DMS153 (cell line): ENCODE results near the gene OR2F1.

Experiments
- DNase-seq: peaks from one replicate; lab custom pipeline; 2025; lab: John Stamatoyannopoulos, UW

The OR2F1 gene

DNA sequence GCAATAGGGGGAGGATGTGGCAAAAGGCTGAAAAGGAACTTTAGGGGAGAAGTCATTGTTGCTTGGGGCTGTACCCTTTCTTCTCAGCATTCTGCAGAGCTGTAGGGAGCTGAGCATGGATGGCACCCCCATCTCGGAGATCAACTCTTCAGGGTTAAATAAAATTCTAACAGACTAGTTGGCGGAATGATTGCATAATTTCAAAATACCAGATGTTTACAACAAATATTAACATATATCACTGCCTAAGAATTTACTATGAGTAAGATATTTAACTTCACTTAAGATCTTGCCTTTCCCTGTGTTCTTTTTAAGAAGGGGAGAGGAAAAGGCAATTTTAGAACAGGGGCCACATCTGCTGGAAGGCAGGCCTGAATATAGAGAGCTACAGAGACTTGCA, 509 bp upstream of the OR2F1 start:
- DNase-seq = no peak

DNA sequence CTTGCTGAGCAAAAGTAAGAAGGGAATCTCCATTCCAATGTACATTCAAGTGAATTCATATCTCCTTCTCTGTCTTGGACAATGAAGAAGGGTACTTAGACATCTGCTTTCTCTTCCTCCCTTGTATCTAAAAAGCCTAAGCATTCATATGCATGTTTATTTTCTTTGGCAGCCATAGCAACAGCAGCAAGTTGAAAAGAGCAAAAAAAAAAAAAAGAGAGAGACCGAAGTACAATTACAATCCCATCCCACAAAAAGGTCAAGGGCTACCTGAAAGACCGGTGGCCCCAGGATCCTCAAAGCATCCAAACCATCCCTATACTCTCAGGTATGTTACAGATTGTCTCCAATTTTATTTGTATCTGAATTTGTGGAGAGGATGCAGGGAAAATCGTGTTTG, 4.1 kb downstream of the OR2F1 start:
- peak; percentile 26 for DNase-seq

DNA sequence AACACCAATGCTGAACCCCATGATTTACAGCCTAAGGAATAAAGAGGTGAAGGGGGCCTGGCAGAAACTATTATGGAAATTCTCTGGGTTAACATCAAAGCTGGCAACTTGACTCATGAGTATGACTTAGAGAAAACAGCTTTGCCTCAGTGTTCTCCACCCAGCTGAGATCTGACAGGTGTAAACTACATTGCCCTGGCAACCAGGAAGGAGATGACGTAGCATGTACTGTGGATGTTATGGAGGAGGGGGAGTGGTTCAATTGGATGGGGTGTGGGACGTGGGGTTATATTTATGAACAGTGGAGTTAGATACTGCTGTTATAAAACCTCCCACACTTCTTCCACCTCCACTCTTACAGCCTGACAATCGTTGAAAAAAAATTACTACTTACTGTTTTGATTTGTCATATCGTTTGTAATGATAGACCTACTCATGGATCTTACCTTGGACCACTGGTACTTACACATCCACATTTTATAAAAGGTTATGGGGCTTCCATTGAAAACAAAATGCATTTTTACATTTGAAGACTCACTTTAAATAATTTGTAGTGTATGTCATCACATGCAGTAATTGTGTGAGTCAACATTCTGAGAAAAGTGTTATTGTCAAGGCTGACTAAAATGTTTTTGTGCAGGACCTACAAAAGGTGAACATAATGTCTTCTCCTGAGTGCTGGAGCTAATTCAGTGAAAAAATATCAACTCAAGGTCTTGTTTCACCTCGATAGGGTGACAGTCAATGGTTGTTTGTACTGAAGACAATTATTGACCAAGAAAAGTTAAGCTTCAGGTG, 6.4 kb downstream of the OR2F1 start:
- no peak for DNase-seq

DNA sequence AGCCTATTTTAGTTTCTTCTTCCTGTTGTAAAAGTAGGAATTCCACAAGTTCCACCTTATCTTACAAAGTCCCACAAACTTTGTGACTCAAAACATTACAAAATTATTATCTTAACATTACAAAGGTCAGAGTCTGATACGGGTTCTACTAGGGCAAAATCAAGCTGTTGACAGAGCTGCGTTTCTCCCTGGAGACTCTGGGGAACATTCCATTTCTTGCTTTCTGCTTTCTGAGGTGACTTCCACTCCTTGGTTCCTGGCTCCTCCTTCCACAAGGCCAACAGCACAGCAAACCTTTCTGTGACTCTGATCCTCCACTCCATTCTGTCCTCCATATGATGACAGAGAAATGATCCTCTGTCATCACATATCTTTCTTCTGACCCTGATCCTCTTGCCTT, 10.6 kb downstream of the OR2F1 start:
- no peak for DNase-seq

DNA sequence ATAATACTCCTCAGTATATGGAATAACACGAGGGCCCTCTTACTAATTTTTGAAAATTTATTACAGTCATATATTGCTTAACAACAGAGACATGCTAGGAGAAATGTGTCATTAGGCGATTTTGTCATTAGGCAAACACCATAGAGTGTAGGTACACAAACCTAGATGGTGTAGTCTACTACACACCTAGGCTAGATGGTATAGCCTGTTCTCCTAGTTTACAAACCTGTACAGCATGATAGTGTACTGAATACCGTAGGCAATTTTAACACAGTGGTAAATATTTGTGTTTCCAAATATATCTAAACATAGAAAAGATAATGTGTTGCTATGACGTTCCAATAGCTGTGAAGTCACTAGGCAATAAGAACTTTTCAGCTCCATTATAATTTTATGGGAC, 12.8 kb downstream of the OR2F1 start:
- no peak for DNase-seq

DNA sequence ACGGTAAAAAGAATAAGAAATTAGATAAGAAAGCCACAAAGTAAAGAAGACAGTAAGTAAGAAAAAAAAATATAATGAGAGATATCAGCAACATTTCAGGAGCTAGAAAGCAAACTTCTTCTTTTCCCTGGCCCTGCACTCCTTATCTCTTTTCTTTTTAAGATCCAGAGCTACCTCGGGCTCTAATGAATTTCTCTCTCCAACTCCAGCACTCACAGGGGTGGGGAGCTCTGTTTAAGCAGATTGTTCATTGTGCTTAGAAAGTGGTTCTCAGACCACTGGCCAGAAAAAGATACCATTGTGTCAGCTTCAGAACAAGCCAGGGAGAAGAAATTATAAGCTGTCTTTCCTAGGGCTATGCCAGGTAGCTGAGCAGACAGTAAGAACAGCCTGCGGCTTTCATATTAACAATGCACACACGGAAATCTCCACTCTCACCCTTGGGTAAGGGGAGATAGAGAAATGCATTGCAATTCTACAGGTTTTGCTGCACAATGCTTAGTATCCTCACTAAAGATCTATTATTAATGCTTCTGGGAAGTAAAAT, 19.3 kb downstream of the OR2F1 start:
- DNase-seq = no peak

DNA sequence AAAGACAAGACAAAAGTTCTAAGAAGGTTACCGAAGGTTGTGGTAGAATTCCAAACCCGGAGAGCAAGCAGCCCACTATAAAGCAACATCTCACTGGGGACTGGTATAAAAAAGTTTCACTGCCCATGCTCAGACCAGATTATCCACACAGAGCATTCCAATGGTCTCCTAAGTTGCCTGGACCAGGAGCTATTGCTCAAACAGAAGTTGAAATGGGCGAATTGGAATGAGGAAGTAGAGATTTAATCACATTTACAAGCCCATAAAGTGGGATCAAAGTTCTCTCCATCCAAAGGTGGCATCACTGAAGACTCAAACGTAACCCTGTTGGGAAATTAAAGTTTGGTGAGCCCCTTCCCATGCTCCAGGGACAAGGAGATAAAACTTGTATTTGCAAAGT, 19.8 kb downstream of the OR2F1 start:
- DNase-seq = no peak

DNA sequence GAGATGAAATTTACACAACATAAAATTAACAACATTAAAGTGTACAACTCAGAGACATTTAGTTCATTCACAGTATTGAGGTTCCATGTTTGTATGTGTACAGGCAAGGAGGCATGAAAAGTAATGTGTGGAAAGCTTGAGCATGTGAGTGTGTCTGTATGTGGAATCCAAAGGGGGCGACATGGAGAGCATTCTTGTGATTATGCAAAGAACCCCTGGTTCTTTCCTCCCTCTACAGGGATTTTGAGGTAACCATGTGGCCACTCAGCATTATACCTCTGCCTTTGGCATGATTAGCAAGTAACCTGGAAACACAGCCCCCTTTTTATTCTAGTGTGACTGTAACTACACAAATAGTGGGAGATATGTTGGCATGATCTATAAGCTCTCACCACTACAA, 21.0 kb downstream of the OR2F1 start:
- no peak for DNase-seq

DNA sequence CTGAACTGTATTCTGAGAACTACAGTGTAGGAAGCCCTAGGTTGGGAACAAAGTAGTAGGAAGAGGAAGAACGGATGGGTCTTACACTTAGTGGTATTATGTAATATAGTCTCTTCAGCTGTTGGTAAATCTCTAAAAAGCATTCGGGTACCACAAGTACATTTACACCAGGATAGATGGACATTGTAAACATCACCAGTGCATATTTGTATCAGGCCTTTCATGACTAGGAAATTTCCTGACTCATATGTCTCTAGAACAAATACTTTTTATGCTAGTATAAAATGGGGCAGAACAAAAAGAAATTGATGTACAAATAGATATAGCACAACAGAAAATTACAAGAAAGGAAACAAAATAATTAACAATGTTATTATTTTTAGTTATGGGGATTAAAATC, 23.9 kb downstream of the OR2F1 start:
- no peak for DNase-seq

DNA sequence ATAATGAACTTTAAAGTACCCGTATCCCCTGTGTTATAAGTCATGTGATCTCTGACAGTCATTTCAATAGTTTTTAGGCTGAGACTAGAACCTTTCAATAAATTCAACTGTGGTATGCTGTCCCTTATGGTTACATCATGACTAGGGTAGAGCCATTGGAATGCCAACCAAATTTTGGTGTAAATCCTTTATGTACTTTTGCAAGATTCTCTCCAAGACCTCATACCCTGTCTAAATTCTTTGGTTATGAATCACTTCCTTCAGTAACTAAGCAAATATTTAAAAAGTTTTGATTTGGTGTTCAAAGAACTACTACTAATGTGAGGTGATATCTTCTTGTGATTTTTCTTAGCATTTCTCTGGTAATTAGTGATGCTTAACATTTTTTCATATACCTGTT, 24.7 kb downstream of the OR2F1 start:
- DNase-seq = no peak

DNA sequence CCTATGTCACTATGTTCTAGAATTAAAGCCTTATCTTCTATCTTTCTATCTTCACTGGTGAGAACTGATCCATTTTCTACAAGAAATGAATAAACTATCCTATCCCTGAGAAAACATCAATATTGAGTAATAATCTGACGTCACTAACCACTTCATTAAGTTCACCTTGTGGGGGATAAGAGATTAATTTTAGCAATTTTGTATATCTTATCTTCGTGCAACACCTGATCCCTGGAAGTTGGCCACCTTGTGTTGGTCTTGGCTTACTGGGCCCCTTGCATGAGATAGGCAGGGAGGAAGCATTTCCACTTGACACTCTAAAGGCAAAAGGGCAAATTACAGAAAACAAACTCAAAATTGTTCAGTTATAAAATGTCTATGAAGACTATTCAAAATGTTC, 25.4 kb downstream of the OR2F1 start:
- DNase-seq = no peak

DNA sequence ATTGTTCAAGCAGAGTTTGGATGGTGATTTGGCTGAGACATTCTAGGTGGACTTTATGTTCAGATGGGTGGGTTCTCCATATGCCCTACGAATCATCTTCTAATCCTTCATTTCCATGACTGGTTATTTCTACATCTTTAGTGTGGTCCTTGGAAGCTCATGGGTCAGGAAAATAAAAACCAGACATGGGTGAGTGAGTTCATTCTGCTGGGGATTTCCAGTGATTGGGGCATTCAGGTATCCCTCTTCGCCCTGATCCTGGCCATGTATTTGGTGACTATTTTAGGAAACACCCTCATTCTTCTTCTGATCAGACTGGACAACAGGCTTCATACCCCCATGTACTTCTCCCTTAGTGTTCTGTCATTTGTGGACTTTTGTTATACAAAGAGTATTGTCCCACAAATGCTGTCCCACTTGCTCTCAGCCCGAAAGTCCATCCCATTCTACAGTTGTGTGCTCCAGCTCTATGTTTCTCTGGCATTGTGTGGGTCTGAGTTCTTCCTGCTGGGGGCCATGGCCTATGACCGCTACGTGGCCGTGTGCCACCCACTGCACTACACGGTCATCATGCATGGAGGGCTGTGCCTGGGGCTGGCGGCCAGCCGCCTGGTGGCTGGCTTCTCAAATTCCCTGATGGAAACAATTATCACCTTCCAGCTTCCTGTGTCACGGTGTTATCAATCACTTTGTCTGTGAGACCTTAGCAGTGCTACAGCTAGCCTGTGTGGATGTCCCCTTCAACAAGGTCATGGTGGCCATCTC, 26.3 kb downstream of the OR2F1 start:
- DNase-seq = no peak

DNA sequence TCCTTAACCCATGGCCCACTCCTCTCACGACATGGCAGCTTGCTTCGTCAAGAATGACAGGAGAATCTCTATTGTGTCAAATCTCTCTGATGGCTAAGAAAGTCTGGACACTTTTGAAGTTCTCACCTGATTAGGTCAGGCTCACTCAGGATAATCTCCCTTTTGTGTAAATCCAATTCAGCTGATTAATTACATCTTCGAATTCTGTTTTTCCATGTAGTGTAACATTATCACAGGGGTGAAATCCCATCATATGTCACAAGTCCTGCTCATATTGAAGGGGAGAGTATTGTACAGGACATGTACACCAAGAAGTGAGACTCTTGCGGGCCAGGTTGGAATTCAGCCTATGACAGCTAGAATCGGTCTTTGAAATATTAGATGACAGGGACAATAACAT, 29.3 kb downstream of the OR2F1 start:
- no peak for DNase-seq

DNA sequence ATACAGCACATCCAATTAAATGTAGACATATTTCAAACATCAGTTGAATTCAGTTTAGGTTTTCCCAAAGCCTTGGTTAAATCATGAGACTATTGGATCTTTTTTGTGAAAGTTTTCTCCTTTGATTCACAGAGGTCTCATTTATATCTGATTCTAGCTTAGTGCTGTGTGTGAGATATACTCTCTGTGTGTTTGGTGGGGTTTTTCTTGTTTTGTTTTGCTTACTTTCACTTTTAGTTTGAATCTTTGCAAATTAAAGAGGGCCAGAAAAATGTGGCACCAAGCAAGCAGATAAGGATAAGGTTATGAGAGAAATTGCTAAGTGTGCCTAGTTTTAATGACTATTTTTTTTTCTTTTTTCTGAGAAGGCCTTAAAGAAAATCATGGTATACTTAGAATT, 32.9 kb downstream of the OR2F1 start:
- no peak for DNase-seq

DNA sequence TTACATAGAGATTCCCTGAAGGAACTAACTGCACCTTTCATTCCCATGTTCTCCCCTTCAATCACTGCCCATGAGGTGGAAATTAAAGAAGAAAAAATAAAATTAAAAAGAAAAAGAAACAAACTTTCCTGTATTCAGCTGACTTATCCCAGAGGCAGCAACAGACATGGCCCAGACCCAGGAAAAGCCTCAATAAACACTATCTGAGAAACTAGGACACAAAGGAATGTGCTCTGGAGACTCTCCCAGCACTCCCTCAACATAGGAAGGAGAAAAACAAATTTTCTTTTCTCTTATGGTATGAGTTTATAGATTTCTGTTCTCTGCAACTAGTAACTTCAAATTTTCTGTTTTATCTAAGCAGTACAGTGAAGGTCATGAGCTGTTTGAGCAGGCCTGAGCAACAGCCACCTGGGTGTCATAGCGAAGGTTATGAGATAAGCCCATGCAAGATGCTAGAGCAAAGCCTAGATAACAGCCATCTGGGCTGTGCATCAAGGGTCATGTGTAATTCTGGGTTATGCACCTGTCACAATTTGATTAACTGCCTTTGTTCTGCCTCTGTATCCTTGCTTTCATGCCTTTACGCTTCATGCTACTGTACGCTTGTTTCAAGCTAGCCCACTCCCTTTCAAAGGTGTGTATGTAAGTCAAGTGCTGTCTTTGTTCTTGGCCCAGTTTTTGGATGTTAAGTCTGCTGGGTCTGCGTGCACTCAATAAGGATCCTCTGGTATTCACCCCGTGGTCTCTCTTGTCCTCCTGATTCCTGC, 34.5 kb downstream of the OR2F1 start:
- no peak for DNase-seq

DNA sequence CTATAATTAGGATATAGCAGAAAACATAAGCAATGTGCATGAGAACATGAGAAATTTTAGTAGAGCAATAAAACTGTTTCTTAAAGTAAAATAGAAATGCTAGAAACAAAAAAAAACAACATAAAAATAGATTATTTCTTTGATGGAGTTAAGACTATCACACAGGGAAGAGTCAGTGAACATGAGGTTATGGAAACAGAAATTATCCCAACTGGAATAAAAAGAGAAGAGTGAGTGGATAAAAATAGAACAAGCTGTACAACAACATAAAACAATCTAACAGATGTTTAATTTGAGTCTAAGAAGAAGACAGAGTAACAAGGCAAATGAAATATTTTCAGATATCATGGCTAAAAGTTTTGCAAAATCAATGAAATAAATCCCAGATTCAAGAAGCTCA, 38.0 kb downstream of the OR2F1 start:
- no peak for DNase-seq

DNA sequence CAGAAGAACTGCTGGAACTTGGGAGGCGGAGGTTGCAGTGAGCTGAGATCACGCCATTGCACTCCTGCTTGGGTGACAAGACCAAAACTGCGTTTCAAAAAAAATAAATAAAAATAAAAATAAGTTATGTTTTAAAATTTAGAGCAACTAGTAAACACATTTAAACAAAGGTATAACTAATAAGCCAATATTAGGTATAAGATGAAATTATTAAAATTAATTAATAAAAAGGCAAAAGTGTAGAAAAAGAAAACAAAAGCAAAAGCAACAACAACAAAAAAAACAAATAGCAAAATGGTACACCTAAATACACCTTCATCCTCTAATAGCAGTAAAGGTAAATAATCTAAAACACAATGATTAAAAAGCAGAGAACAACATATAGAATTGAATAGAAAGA, 39.3 kb downstream of the OR2F1 start:
- no peak for DNase-seq

DNA sequence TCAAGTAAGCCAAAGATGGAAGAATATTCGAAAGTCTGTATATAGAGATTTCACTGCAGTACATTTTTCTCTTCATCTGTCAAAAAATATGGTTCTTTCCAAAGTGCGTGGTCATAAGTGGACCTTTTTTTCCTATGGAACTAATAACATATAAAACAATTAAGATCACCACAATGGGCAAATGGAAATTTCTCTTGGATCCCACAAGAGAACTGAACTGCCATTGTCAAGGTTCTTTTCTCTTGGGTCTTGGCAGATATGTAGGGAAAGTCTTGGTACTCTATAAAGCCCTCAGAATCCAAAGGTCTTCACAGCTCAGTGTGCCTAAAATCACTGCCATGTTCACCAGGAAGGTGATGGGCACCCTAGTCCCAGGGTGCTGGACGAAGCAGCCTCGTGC, 45.4 kb downstream of the OR2F1 start, which contains the start of gene OR6B1:
OR6B1 (plus strand) TSS at position 301 of the 400 bp plus-strand sequence. CDS start 3,677 bp downstream, outside the sequence.
- DNase-seq = no peak

DNA sequence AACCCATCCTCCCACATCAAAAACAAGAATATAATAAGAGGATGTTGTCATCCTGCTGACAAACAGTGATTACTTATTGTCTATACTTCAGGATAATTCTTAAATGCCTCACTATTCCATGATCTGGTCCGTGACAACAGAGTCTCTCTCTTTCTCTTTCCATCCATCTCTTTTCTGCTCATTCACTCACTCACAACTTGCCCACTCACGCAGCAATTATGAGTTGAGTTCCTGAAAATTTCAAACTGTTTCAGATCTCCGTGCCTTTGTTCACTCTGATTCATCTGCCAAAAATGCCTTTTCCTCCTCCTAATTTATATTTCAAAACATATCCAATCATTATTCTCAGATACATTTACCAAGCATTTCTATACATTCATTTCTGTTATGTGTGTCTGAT, 46.9 kb downstream of the OR2F1 start:
- DNase-seq = no peak

DNA sequence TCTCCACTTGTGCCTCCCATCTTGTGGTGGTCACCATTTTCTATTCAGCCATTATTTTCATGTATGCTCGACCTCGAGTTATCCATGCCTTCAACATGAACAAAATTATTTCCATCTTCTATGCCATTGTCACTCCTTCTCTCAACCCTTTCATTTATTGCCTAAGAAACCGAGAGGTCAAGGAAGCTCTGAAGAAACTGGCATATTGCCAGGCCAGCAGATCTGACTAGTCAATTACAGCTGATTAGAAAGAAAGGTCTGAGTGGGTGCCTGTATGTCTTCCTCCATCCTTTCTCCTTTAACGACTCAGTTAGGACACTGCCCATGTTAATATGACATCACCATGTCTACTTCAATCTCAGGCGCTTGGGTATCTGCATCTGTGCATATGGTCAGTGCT, 50.1 kb downstream of the OR2F1 start:
- no peak for DNase-seq

DNA sequence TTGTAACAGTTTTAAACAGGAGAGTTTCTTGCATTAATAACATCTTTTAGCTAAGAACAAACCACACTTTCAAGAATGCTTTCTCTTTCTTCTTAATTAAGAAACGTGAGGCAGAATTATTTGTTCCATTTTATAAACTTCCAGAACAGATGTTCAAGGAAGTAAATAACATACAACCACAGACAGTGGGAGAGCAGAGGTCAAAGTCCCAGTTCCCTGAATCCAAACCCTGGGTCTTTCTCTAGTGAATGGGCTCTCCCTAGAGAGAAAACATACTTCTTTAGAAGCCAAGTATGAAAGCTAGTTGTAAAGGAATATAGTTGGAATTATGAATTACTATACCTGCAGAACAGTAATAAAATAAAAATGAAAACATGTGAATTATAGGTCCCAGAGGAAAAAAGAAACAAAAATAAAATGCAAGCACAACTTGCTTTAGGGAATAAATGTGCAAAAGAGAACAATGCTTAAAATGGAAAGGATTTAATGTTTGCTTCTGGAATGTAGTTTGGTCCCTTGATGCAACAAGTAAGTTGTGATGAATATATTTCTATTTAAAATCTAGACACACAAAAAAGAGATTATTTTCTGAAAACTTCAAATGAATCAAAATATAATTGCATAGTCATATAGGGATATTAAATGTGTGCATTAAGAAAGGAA, 51.5 kb downstream of the OR2F1 start:
- DNase-seq = no peak

DNA sequence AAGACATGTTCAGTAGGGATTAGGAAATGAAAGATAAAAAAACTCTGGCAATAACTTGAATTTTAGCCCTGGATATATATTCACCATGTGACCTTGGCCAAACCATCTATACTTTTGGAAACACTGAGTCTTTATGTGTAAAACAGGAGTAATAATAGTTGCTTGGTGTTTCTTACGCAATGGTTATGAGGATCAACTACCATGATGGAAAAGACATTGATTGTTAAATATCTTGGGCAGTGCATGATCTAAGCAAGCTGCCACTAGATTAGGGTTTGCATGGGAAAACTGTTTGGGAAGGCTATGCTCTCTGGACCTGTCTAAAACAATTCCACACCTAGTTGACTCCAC, 52.0 kb downstream of the OR2F1 start:
- DNase-seq = no peak
